AG09309 (cell line): ENCODE measurements around the gene RBMS1.

ENCODE experiments used
- DNase-seq: peaks from one replicate; pipeline ENCODE4 v3.0.0-alpha.2; 2010; ENCODE audit warnings: low read depth
- H3K4me3 ChIP-seq: 2 replicates; pipeline ENCODE4 v1.5.1; 2011; ENCODE audit warnings: mild to moderate bottlenecking, low read depth, low read length, moderate library complexity; ENCODE audit not compliant: control insufficient read depth
- CTCF ChIP-seq: IDR thresholded peaks from 2 replicates; pipeline ENCODE4 v1.5.1; 2011; ENCODE audit warnings: mild to moderate bottlenecking, low read depth, low read length, inconsistent platforms; ENCODE audit not compliant: insufficient read depth, control insufficient read depth; ENCODE audit errors: missing control alignments

The RBMS1 gene

GRCh38 chr2:160387558-160388262 lies 105.9 kb downstream of the RBMS1 start:
- no peak overlapping the region for H3K4me3 ChIP-seq
- TF ChIP-seq CTCF: no peak
- DNase-seq: peak; percentile 97

GRCh38 chr2:160384791-160385190 lies 108.8 kb downstream of the RBMS1 start:
- no peak for TF ChIP-seq CTCF
- no peak for DNase-seq
- H3K4me3 ChIP-seq: no peak overlapping the region

GRCh38 chr2:160381425-160381951 lies 112.1 kb downstream of the RBMS1 start:
- no peak overlapping the region for H3K4me3 ChIP-seq
- no peak for TF ChIP-seq CTCF
- no peak for DNase-seq

GRCh38 chr2:160380611-160381010 lies 113.0 kb downstream of the RBMS1 start:
- DNase-seq: no peak
- TF ChIP-seq CTCF: no peak
- H3K4me3 ChIP-seq: no peak overlapping the region

DNA sequence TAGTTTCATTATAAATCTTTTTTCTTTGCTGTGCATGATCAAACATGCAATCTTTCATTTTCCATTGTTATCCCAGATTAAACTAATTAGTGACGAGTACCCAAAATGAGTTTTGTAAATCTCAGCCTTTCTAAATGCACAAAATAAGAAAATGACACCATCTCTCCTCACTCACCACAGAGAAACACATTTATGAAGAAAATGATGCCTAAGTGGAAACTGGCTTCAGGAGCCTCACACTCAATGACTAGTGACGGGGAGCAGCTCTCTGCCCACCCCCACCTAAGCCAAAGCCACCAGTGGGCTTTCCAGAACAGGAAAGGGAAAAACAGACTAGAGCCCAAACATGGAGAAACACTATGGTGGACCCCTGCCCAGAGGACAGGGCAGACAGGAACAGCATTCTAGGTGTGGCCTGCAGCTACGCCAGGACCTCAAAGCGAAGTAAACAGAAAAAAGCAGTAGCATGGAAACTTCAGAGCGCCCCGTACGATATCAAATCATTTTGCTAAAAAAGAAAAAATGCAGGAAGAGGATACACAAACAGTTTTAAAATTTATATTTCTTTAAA lies 113.5 kb downstream of the RBMS1 start:
- TF ChIP-seq CTCF: no peak
- DNase-seq: no peak
- H3K4me3 ChIP-seq: no peak overlapping the region

GRCh38 chr2:160379399-160379798 lies 114.2 kb downstream of the RBMS1 start:
- no peak overlapping the region for H3K4me3 ChIP-seq
- peak; percentile 94 for DNase-seq
- TF ChIP-seq CTCF: no peak
